ENCODE measurements around the gene FAM53A. TPM values are rescaled to one million over a fixed set of nuclear protein-coding genes. Genes with fewer than 3 reads are reported as not detected.

Gene FAM53A
- total RNA-seq, 1 experiment from 2014 or later: 5.2 TPM

- in situ Hi-C loops (cut with HindIII; ENCODE audit: low pct_unique_long_range_greater_than_20kb, low sequenced_read_pairs): no loop called here
These were observed 80.5 kb downstream of the FAM53A start for GRCh38 chr4:1603413-1604135.

GRCh38 chr4:1602655-1603412 is 81.3 kb downstream of the FAM53A start:
- in situ Hi-C loops (cut with HindIII; ENCODE audit: low pct_unique_long_range_greater_than_20kb, low sequenced_read_pairs): no loop called here
- DNase-seq (ENCODE audit: low read depth): no peak

More at GRCh38 chr4:1603413-1604135, 80.5 kb downstream of the FAM53A start:
- no peak for DNase-seq (ENCODE audit: low read depth)

DNA sequence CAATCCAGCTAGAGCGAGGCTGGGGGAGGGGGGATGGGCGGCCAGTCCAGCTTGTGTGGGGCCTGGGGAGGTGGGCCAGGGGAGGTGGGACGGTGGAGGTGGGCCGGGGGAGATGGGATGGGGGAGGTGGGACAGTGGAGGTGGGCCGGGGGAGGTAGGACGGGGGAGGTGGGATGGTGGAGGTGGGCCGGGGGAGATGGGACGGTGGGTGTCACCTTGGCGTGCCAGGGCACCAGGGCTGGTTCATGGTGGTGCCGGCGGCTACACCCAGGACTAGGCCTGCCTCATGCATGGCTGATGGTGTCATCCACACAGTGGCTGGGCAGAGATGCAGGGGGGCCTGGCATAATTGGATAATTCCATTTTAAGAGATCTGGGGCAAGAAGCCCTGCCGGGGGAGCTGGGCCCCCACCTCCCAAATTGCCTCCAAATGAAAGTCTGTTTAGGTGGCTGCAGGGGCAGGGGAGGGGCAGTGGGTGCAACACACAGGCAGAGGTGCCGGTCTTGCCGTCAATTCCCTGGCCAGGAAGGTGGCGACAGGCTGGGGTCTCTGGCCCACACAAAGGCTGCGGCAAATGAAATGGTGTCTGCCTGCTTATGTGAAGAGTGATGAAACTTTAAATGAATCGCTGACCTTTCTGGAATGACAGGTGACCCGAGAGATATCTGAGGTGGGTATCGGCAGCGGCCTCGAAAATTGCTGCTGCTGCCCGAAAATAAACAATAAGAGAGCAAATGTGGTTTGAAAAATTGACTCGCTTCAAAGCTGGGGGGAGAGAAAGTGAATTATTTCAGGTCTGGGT is 82.1 kb downstream of the FAM53A start:
- in situ Hi-C loops (cut with HindIII; ENCODE audit: low pct_unique_long_range_greater_than_20kb, low sequenced_read_pairs): no loop called here
- no peak for DNase-seq (ENCODE audit: low read depth)

- no peak for DNase-seq (ENCODE audit: low read depth)
- in situ Hi-C loops (cut with HindIII; ENCODE audit: low pct_unique_long_range_greater_than_20kb, low sequenced_read_pairs): no loop called here
These were observed 82.6 kb downstream of the FAM53A start for GRCh38 chr4:1601533-1601835.

- in situ Hi-C loops (cut with HindIII; ENCODE audit: low pct_unique_long_range_greater_than_20kb, low sequenced_read_pairs): no loop called here
- DNase-seq (ENCODE audit: low read depth): no peak
These were observed 83.1 kb downstream of the FAM53A start for GRCh38 chr4:1600811-1601532.

GRCh38 chr4:1600211-1600780 is 83.8 kb downstream of the FAM53A start:
- DNase-seq (ENCODE audit: low read depth): no peak
- in situ Hi-C loops (cut with HindIII; ENCODE audit: low pct_unique_long_range_greater_than_20kb, low sequenced_read_pairs): no loop called here

- in situ Hi-C loops (cut with HindIII; ENCODE audit: low pct_unique_long_range_greater_than_20kb, low sequenced_read_pairs): no loop called here
- DNase-seq (ENCODE audit: low read depth): no peak
These were observed 84.5 kb downstream of the FAM53A start for GRCh38 chr4:1599491-1600210.

GRCh38 chr4:1599026-1599481 is 85.1 kb downstream of the FAM53A start:
- in situ Hi-C loops (cut with HindIII; ENCODE audit: low pct_unique_long_range_greater_than_20kb, low sequenced_read_pairs): no loop called here
- DNase-seq (ENCODE audit: low read depth): no peak

DNA sequence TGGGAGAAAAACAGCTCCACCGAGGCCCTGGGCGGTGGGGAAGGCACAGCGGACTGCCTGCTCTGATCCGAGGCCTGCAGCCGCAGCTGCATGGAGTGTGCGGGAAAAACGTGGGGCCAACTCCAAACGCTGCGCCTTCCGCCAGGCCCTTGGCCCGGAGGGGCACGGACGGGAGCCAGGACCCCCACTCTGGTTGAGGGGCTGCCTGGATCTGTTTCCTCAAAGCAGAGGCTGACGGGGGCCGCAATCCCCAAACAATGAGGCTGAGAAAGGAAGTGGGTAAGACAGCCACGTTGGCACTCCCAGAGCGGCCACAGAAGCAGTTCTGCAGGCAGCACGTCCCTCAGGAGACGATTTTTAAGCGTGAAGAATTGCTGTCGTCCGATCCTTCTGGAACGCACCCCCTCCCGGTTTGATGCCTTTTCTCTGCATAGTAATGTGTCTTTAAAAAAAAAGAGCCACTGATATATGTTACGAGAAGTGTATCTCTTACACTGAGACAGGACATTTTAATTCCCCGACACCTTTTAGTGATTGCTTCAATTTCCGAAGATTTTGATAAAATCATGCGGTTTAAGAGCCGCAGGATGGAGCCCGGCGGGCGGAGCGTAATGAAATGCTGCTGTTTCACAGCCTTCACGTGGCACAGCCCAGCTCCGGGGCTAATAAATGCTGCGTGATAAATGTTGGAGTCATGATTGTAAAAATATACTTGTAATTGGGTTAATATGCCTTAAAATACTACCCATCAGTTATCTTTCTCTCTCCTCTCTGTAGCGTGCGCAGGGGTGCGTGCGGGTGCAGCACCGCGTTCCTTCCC is 85.7 kb downstream of the FAM53A start:
- no peak for DNase-seq (ENCODE audit: low read depth)
- in situ Hi-C loops (cut with HindIII; ENCODE audit: low pct_unique_long_range_greater_than_20kb, low sequenced_read_pairs): no loop called here

GRCh38 chr4:1597021-1597931 is 86.8 kb downstream of the FAM53A start:
- no peak for DNase-seq (ENCODE audit: low read depth)
- in situ Hi-C loops (cut with HindIII; ENCODE audit: low pct_unique_long_range_greater_than_20kb, low sequenced_read_pairs): no loop called here

DNA sequence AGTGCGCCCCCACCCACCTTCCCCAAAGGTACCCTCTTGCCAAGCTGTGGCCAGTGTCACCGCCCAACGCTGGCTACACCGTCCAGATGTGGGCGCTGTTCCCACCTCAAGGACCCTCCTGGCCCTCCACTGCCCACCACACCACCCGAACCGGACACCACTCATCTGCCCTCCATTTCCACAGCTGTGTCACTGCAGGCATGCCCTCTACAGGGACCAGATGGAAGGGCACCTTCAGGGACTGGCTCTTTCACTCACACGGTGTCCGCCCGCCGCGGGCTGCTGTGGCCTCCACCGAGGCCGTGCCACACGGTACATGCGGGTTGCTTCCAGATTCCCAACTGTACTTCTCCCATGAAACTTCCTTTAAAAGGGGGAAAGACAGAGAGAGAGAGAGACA is 87.7 kb downstream of the FAM53A start:
- in situ Hi-C loops (cut with HindIII; ENCODE audit: low pct_unique_long_range_greater_than_20kb, low sequenced_read_pairs): no loop called here
- no peak for DNase-seq (ENCODE audit: low read depth)

GRCh38 chr4:1595789-1596325 is 88.3 kb downstream of the FAM53A start:
- DNase-seq (ENCODE audit: low read depth): no peak
- in situ Hi-C loops (cut with HindIII; ENCODE audit: low pct_unique_long_range_greater_than_20kb, low sequenced_read_pairs): no loop called here

- in situ Hi-C loops (cut with HindIII; ENCODE audit: low pct_unique_long_range_greater_than_20kb, low sequenced_read_pairs): no loop called here
- DNase-seq (ENCODE audit: low read depth): no peak
These were observed 89.0 kb downstream of the FAM53A start for GRCh38 chr4:1594871-1595788.

DNA sequence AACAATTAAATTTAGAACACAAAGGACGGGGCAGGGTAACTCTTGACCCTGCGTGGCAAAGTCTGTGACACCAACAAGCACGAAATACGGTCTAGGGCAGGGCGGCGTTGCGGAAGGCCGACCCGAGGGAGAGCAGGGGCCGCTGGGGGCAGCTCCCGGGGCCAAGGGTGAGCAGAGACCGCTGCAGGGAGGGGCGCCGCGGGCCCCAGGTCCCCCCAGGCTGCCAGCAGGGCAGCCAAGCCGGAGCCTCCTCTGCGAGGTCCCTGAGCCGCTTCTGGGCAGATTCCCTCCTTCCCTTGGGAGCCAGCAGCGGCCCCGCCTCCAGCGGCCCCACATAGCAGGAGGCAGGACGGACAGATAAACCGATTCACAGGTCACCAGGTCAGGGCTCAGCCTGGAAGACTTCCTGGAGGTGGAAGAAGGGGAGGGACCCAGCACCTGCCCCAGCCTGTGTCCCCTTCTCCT is 90.2 kb downstream of the FAM53A start:
- in situ Hi-C loops (cut with HindIII; ENCODE audit: low pct_unique_long_range_greater_than_20kb, low sequenced_read_pairs): no loop called here
- no peak for DNase-seq (ENCODE audit: low read depth)

DNA sequence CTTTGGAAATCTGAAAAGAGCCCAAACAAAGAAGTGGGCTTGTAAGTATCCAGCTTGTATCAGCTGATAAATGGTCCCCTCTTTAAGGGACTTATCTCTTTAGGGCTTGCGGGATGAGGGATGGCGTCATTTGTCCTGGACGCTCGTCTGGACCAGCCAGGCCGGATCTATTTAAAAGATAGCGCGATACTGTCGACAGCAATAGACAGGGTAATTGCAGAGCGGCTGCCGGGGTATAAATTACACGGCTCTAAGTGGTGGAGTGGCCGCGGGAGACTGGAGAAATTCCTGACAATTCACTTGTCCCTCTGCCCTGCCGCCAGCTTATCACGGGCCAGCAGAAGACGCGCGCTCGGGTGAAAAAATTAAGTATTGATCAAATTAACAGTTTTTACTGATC is 90.7 kb downstream of the FAM53A start:
- in situ Hi-C loops (cut with HindIII; ENCODE audit: low pct_unique_long_range_greater_than_20kb, low sequenced_read_pairs): no loop called here
- no peak for DNase-seq (ENCODE audit: low read depth)
